ENCODE data around the gene RNF40. TPM values are rescaled to one million over a fixed set of nuclear protein-coding genes. Genes with fewer than 3 reads are reported as not detected.
"Not testable (repeated sequence)": the region's sequence is repeated elsewhere in the genome, so short reads cannot be mapped to it uniquely, and the experiment has no call there.

Gene RNF40
- total RNA-seq, 8 experiments from 2014 or later: 65.9 to 124 (median 90.3) TPM

- Histone ChIP-seq H3K4me1 (replicated peaks in 1 of 2) (no peaks in the 10 kb centered on the region), H3K27ac (no peak overlapping the region), H3K4me3 (no peak overlapping the region)
- ATAC-seq (replicated peaks in 6 of 8): peak in 1 of 8 experiments; percentile 43
- in situ Hi-C loops (cut with MboI; ENCODE audit: low pct_unique_long_range_greater_than_20kb in 2 of 9, low sequenced_read_pairs in 9 of 9, unreplicated experiment in 9 of 9): loop anchor here in 2 of 9 experiments (25.0 kb wide), 1 partner anchor 90 kb away; the partner anchor contains the start of genes BCL7C (in 2 of the 2) and CTF1 (in 2 of the 2)
- WGBS, 10 experiments: 27 to 83% (median 43%) methylated on average over 2 to 6 of the region's 8 CpGs; no CpG with 5 or more reads in 3 of the 10 experiments
Measured at GRCh38 chr16:30797670-30798309, 35.7 kb downstream of the RNF40 start.

DNA sequence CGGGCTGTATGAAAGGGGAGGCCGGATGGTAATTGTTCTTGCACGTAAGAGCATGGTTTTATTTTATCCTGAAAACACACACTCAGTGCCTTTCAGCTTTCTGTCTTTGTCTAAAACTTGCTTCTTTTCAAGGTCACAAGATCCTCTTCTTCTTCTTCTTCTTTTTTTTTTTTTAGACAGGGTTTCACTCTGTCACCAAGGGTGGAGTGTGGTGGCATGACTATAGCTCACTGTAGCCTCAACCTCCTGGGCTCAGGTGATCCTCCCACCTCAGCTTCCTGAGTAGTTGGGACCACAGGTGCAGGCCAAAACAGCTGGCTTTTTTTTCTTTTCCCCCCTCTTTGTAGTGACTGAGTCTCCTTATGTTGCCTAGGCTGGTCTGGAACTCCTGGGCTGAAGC, 40.8 kb downstream of the RNF40 start:
- 20 to 76% (median 45%) methylated on average over 1 to 3 of the region's 3 CpGs; no CpG with 5 or more reads in 4 of the 10 experiments for WGBS, 10 experiments

DNA sequence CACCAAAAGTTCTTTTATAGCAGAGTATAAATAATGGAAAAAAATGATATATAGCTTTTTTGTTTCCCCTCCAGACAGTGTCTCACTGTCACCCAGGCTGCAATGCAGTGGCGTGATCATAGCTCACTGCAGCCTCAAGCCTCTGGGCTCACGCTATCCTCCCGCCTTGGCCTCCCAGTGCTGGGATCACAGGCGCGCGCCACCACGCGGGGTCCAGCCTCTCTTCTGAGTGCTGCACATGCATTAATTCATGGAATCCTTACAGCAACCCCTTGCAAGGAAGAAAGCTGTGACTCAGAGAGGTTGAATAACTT, 42.9 kb downstream of the RNF40 start:
- Histone ChIP-seq H3K4me1 (replicated peaks in 1 of 2) (peaks cover 8 to 10% of the 10 kb centered on the region in 2 donors), H3K4me3 (peak overlapping the region; percentile 85 to 99 (median 89)), H3K27ac (peak overlapping the region; percentile 84 to 89)
- 8 to 83% (median 68%) methylated on average over 2 to 8 of the region's 8 CpGs; no CpG with 5 or more reads in 5 of the 10 experiments for WGBS, 10 experiments
- in situ Hi-C loops (cut with MboI; ENCODE audit: low pct_unique_long_range_greater_than_20kb in 2 of 9, low sequenced_read_pairs in 9 of 9, unreplicated experiment in 9 of 9): no loop called here
- peak in 6 of 8 experiments; percentile 2 to 54 (median 28) for ATAC-seq (replicated peaks in 6 of 8)

More for the DNA sequence above, 40.8 kb downstream of the RNF40 start:
- Histone ChIP-seq H3K4me1 (replicated peaks in 1 of 2) (peaks cover 8 to 10% of the 10 kb centered on the region in 2 donors), H3K4me3 (no peak overlapping the region), H3K27ac (no peak overlapping the region)
- no peak for ATAC-seq (replicated peaks in 6 of 8)
- in situ Hi-C loops (cut with MboI; ENCODE audit: low pct_unique_long_range_greater_than_20kb in 2 of 9, low sequenced_read_pairs in 9 of 9, unreplicated experiment in 9 of 9): no loop called here

GRCh38 chr16:30805370-30806169, 43.4 kb downstream of the RNF40 start:
- Histone ChIP-seq H3K4me1 (replicated peaks in 1 of 2) (peaks cover 8 to 10% of the 10 kb centered on the region in 2 donors), H3K4me3 (peak overlapping the region; percentile 85 to 99 (median 89)), H3K27ac (peak overlapping the region; percentile 84 to 89)
- WGBS, 10 experiments: 0 to 7% (median 2%) methylated on average over 5 to 21 of the region's 62 CpGs; no CpG with 5 or more reads in 6 of the 10 experiments
- ATAC-seq (replicated peaks in 6 of 8): peak; percentile 92 to 97 (median 94)
- in situ Hi-C loops (cut with MboI; ENCODE audit: low pct_unique_long_range_greater_than_20kb in 2 of 9, low sequenced_read_pairs in 9 of 9, unreplicated experiment in 9 of 9): no loop called here

GRCh38 chr16:30808146-30808545, 46.0 kb downstream of the RNF40 start:
- in situ Hi-C loops (cut with MboI; ENCODE audit: low pct_unique_long_range_greater_than_20kb in 2 of 9, low sequenced_read_pairs in 9 of 9, unreplicated experiment in 9 of 9): no loop called here
- ATAC-seq (replicated peaks in 6 of 8): no peak
- 97 to 100% (median 100%) methylated on average over 1 to 4 of the region's 5 CpGs; no CpG with 5 or more reads in 5 of the 10 experiments for WGBS, 10 experiments
- Histone ChIP-seq H3K4me3 (no peak overlapping the region), H3K27ac (no peak overlapping the region), H3K4me1 (replicated peaks in 1 of 2) (peaks cover 8 to 10% of the 10 kb centered on the region in 2 donors)

GRCh38 chr16:30808890-30809426, 46.8 kb downstream of the RNF40 start:
- H3K27ac ChIP-seq; in situ Hi-C loops (cut with MboI; ENCODE audit: low pct_unique_long_range_greater_than_20kb in 2 of 9, low sequenced_read_pairs in 9 of 9, unreplicated experiment in 9 of 9); H3K4me3 ChIP-seq; ATAC-seq (replicated peaks in 6 of 8): not testable (repeated sequence)
- WGBS, 10 experiments: 36 to 100% (median 83%) methylated on average over 1 to 5 of the region's 5 CpGs; no CpG with 5 or more reads in 1 of the 10 experiments
- peaks cover 10 to 15% of the 10 kb centered on the region in 2 donors for H3K4me1 ChIP-seq (replicated peaks in 1 of 2)

GRCh38 chr16:30809675-30810074, 47.6 kb downstream of the RNF40 start:
- H3K27ac ChIP-seq; in situ Hi-C loops (cut with MboI; ENCODE audit: low pct_unique_long_range_greater_than_20kb in 2 of 9, low sequenced_read_pairs in 9 of 9, unreplicated experiment in 9 of 9); ATAC-seq (replicated peaks in 6 of 8); H3K4me3 ChIP-seq: not testable (repeated sequence)
- WGBS, 10 experiments: 20 to 93% (median 73%) methylated on average over 1 to 3 of the region's 5 CpGs; no CpG with 5 or more reads in 2 of the 10 experiments
- peaks cover 12 to 16% of the 10 kb centered on the region in 2 donors for H3K4me1 ChIP-seq (replicated peaks in 1 of 2)

- H3K4me3 ChIP-seq: peak overlapping the region; percentile 8 to 20 (median 10)
- peaks cover 4 to 5% of the 10 kb centered on the region in 2 donors for H3K4me1 ChIP-seq (replicated peaks in 1 of 2)
- peak overlapping the region in 1 of 2 donors; percentile 56 for H3K27ac ChIP-seq
- WGBS, 10 experiments: 87 to 100% (median 100%) methylated on average over 1 to 3 of the region's 3 CpGs; no CpG with 5 or more reads in 5 of the 10 experiments
- in situ Hi-C loops (cut with MboI; ENCODE audit: low pct_unique_long_range_greater_than_20kb in 2 of 9, low sequenced_read_pairs in 9 of 9, unreplicated experiment in 9 of 9): no loop called here
- ATAC-seq (replicated peaks in 6 of 8): no peak
Measured at GRCh38 chr16:30813821-30814189, 51.7 kb downstream of the RNF40 start.

DNA sequence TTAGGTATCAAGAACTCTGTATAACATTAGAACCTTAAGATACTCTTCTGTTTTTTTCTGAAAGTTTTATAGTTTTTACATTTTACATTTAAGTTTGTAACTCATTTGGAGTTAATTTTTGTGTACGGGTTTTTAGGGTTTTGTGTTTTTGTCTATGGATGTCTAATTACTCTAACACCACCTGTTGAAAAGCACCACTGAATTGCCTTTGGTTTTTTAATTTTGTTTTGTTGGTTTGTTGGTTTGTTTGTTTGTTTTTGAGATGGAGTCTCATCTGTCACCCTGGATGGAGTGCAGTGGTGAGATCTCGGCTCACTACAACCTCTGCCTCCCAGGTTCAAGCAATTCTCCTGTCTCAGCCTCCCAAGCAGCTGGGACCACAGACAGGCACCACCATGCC, 54.6 kb downstream of the RNF40 start:
- Histone ChIP-seq H3K4me3 (no peak overlapping the region), H3K4me1 (replicated peaks in 1 of 2) (peaks cover 4 to 5% of the 10 kb centered on the region in 2 donors), H3K27ac (no peak overlapping the region)
- in situ Hi-C loops (cut with MboI; ENCODE audit: low pct_unique_long_range_greater_than_20kb in 2 of 9, low sequenced_read_pairs in 9 of 9, unreplicated experiment in 9 of 9): no loop called here
- 0 to 85% (median 51%) methylated on average over 1 to 2 of the region's 2 CpGs for WGBS, 10 experiments
- ATAC-seq (replicated peaks in 6 of 8): no peak

DNA sequence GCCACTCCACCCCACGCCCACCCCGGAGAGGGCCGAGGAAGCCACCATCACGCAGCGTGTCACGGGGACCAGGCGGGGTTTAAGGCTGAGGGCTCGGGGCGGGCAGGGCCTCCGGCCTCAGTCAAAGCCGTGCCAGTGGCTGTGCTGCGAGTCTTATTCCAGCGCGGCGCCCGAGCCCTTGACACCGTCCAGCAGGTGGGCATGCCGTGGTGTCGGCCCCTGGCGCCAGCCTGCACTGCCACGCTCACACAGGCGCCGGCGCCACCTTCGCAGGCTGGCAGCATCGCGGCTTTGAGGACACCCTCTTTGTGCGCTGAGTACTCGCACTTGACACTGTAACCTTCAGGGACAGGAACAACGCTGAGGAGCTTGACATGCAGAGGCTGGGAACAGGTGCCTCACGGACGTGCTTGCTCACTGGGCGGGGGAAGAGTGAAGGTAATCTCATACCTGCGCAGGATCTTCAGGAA, 58.9 kb downstream of the RNF40 start:
- Histone ChIP-seq H3K4me3 (no peak overlapping the region), H3K27ac (no peak overlapping the region), H3K4me1 (replicated peaks in 1 of 2) (no peaks in the 10 kb centered on the region)
- WGBS, 10 experiments: 66 to 77% (median 72%) methylated on average over 3 to 7 of the region's 34 CpGs; no CpG with 5 or more reads in 7 of the 10 experiments
- in situ Hi-C loops (cut with MboI; ENCODE audit: low pct_unique_long_range_greater_than_20kb in 2 of 9, low sequenced_read_pairs in 9 of 9, unreplicated experiment in 9 of 9): no loop called here
- ATAC-seq (replicated peaks in 6 of 8): no peak

GRCh38 chr16:30821441-30821840, 59.3 kb downstream of the RNF40 start:
- H3K4me3 ChIP-seq; in situ Hi-C loops (cut with MboI; ENCODE audit: low pct_unique_long_range_greater_than_20kb in 2 of 9, low sequenced_read_pairs in 9 of 9, unreplicated experiment in 9 of 9); H3K4me1 ChIP-seq (replicated peaks in 1 of 2); H3K27ac ChIP-seq; ATAC-seq (replicated peaks in 6 of 8): not testable (repeated sequence)
- WGBS, 10 experiments: 74 to 87% (median 82%) methylated on average over 1 to 7 of the region's 9 CpGs; no CpG with 5 or more reads in 4 of the 10 experiments

GRCh38 chr16:30821891-30822290, 59.8 kb downstream of the RNF40 start:
- 60 to 87% (median 76%) methylated on average over 2 to 16 of the region's 17 CpGs; no CpG with 5 or more reads in 4 of the 10 experiments for WGBS, 10 experiments
- no peak for ATAC-seq (replicated peaks in 6 of 8)
- H3K4me1 ChIP-seq (replicated peaks in 1 of 2): no peaks in the 10 kb centered on the region
- H3K4me3 ChIP-seq: no peak overlapping the region
- in situ Hi-C loops (cut with MboI; ENCODE audit: low pct_unique_long_range_greater_than_20kb in 2 of 9, low sequenced_read_pairs in 9 of 9, unreplicated experiment in 9 of 9): no loop called here
- no peak overlapping the region for H3K27ac ChIP-seq
